Brain microvascular endothelial cell (primary cell): ENCODE results near the gene RAB27A.

Experiments used
- DNase-seq: peaks from one replicate; pipeline ENCODE4 v3.0.0-alpha.2; 2020
- H3K27ac ChIP-seq: fragments of 250-450 bp; sonication (Bioruptor Pico); 2 replicates; pipeline ENCODE4 v1.5.1; 2020; ENCODE audit warnings: mild to moderate bottlenecking, moderate library complexity
- H3K27me3 ChIP-seq: fragments of 250-450 bp; sonication (Bioruptor Pico); replicated peaks from 2 replicates; pipeline ENCODE4 v1.5.1; 2020; ENCODE audit warnings: mild to moderate bottlenecking
- H3K36me3 ChIP-seq: fragments of 250-450 bp; sonication (Bioruptor Pico); replicated peaks from 2 replicates; pipeline ENCODE4 v1.5.1; 2020; ENCODE audit warnings: mild to moderate bottlenecking
- H3K4me3 ChIP-seq: 2 replicates; pipeline ENCODE4 v1.5.1; 2011; ENCODE audit warnings: low read depth, mild to moderate bottlenecking, control low read depth, low read length, moderate library complexity
- CTCF ChIP-seq: IDR thresholded peaks from 2 replicates; pipeline ENCODE4 v1.5.1; 2011; ENCODE audit warnings: low read depth, mild to moderate bottlenecking, moderate library complexity, low read length, control low read depth, inconsistent platforms; ENCODE audit errors: missing control alignments
- in situ Hi-C: cut with HindIII; loops from 2 replicates; pipeline ENCODE4 v1.10.0; 2017; ENCODE audit warnings: low sequenced_read_pairs, low pct_ligation_motif_present

The RAB27A gene

GRCh38 chr15:55267401-55268175, 22.0 kb downstream of the RAB27A start:
- in situ Hi-C loops = no loop called here
- DNase-seq = no peak

GRCh38 chr15:55266547-55266946, 23.1 kb downstream of the RAB27A start:
- no peaks in the 10 kb centered on the region for H3K36me3 ChIP-seq
- no peak overlapping the region for H3K27ac ChIP-seq
- TF ChIP-seq CTCF = no peak
- no peak overlapping the region for H3K4me3 ChIP-seq
- in situ Hi-C loops = no loop called here
- no peaks in the 10 kb centered on the region for H3K27me3 ChIP-seq
- no peak for DNase-seq

More at GRCh38 chr15:55267401-55268175, 22.0 kb downstream of the RAB27A start:
- Histone ChIP-seq H3K36me3 (no peaks in the 10 kb centered on the region), H3K27ac (no peak overlapping the region), H3K27me3 (no peaks in the 10 kb centered on the region), H3K4me3 (no peak overlapping the region)
- no peak for TF ChIP-seq CTCF

- no peak overlapping the region for H3K4me3 ChIP-seq
- in situ Hi-C loops = no loop called here
- H3K27me3 ChIP-seq = no peaks in the 10 kb centered on the region
- no peak overlapping the region for H3K27ac ChIP-seq
- TF ChIP-seq CTCF = no peak
- H3K36me3 ChIP-seq = no peaks in the 10 kb centered on the region
- DNase-seq = no peak
These were observed 29.0 kb downstream of the RAB27A start for GRCh38 chr15:55260562-55261131.

- no peak for TF ChIP-seq CTCF
- DNase-seq = no peak
- Histone ChIP-seq H3K4me3 (no peak overlapping the region), H3K27ac (no peak overlapping the region), H3K27me3 (no peaks in the 10 kb centered on the region), H3K36me3 (no peaks in the 10 kb centered on the region)
- in situ Hi-C loops = no loop called here
These were observed 31.7 kb downstream of the RAB27A start for GRCh38 chr15:55257938-55258337.

GRCh38 chr15:55257012-55257670, 32.5 kb downstream of the RAB27A start:
- no peak for TF ChIP-seq CTCF
- Histone ChIP-seq H3K36me3 (no peaks in the 10 kb centered on the region), H3K27ac (no peak overlapping the region), H3K27me3 (no peaks in the 10 kb centered on the region), H3K4me3 (no peak overlapping the region)
- in situ Hi-C loops = no loop called here
- no peak for DNase-seq
